ENCODE results near the gene TIMM23B.
"Not testable (repeated sequence)": the region's sequence is repeated elsewhere in the genome, so short reads cannot be mapped to it uniquely, and the experiment has no call there.

DNA sequence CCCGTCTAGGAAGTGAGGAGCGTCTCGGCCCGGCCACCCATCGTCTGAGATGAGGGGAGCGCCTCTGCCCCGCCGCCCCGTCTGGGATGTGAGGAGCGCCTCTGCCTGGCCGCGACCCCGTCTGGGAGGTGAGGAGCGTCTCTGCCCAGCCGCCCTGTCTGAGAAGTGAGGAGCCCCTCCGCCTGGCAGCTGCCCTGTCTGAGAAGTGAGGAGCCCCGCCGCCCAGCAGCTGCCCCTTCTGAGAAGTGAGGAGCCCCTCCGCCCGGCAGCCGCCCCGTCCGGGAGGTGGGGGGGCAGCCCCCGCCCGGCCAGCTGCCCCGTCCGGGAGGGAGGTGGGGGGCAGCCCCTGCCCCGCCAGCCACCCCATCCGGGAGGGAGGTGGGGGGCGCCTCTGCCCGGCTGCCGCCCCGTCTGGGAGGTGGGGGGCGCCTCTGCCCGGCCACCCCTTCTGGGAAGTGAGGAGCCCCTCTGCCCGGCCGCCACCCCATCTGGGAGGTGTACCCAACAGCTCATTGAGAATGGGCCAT is 28.5 kb downstream of the TIMM23B start:
- TF ChIP-seq, protein P1, sequence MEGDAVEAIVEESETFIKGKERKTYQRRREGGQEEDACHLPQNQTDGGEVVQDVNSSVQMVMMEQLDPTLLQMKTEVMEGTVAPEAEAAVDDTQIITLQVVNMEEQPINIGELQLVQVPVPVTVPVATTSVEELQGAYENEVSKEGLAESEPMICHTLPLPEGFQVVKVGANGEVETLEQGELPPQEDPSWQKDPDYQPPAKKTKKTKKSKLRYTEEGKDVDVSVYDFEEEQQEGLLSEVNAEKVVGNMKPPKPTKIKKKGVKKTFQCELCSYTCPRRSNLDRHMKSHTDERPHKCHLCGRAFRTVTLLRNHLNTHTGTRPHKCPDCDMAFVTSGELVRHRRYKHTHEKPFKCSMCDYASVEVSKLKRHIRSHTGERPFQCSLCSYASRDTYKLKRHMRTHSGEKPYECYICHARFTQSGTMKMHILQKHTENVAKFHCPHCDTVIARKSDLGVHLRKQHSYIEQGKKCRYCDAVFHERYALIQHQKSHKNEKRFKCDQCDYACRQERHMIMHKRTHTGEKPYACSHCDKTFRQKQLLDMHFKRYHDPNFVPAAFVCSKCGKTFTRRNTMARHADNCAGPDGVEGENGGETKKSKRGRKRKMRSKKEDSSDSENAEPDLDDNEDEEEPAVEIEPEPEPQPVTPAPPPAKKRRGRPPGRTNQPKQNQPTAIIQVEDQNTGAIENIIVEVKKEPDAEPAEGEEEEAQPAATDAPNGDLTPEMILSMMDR (IDR thresholded peaks at IDR 0.05; ENCODE audit: low read depth, low read length) = not testable (repeated sequence)
- TF ChIP-seq POLR2A (IDR thresholded peaks at IDR 0.05; ENCODE audit: extremely low read depth, insufficient read length) = not testable (repeated sequence)

Data from NB4 (cell line).